ENCODE results near the gene CRELD2.

The CRELD2 gene

DNA sequence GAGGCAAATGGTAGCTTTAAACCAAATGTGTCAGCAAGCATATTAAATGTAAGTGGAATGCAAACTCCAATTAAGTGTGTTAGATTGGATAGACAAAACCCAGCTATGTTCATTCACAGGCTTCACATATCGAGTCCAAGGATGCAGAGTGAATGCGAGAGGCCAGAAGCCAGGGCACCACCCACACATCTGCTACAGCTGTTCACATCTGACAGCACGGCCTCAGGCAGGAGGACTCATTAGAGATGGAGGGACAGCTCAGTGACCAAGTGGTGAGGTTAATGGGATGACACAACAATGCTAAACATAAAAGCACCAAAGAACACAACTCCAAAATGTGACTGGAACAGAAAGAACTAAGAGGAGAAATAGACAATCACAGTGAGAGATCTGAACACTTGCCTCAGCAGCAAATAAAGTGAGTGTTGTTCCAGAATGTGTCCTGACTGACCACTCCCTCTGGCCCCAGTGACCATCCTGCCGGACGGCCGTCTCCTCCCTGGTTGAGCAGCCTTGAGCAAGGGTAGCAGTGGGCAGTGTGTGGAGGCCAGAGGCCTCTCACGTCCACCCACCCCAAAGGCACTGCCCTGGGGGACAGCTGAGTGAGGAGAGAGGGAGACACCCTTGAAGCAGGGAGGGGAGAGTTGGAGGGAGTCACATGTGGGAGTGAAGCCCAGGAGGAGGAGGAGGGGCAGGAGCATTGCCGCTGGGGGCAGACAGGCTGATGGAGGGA lies 23.9 kb upstream of the CRELD2 start:
- no peaks in the 10 kb centered on the region for H3K4me1 ChIP-seq (ENCODE audit: control insufficient read depth in 2 of 2, insufficient read depth in 1 of 2, low read depth in 1 of 2, low read length in 2 of 2)
- no peak overlapping the region for H4K91ac ChIP-seq (ENCODE audit: low read depth, low read length, poor library complexity)
- H3K4ac ChIP-seq (ENCODE audit: low read length): no peak overlapping the region
- peaks cover 11 to 55% of the 10 kb centered on the region in 2 donors for H3K36me3 ChIP-seq (replicated peaks in 1 of 2; ENCODE audit: control insufficient read depth in 2 of 2, insufficient read depth in 2 of 2, low read length in 2 of 2)
- no CpG with 5 or more reads among the region's 8 CpGs for WGBS, 2 donors (ENCODE audit: extremely low coverage in 2 of 2, insufficient read length in 2 of 2, insufficient replicate concordance in 1 of 2)
- H2BK5ac ChIP-seq (ENCODE audit: low read length): no peak overlapping the region
- no peak overlapping the region for H2AFZ ChIP-seq (ENCODE audit: low read length)
- H3K9ac ChIP-seq (ENCODE audit: low read depth, low read length, poor library complexity): no peak overlapping the region
- no peak overlapping the region for H4K8ac ChIP-seq (ENCODE audit: low read depth, low read length)
- H3K79me1 ChIP-seq (ENCODE audit: low read depth, low read length): peaks cover 3% of the 10 kb centered on the region
- peaks cover 25 to 39% of the 10 kb centered on the region in 2 donors for H3K9me3 ChIP-seq (replicated peaks in 1 of 2; ENCODE audit: control insufficient read depth in 2 of 2, insufficient read depth in 1 of 2, low read depth in 1 of 2, low read length in 2 of 2)
- H2AK5ac ChIP-seq (ENCODE audit: low read depth, low read length): no peak overlapping the region
- no peaks in the 10 kb centered on the region for H3K27me3 ChIP-seq (ENCODE audit: control insufficient read depth in 3 of 3, insufficient read depth in 3 of 3, low read depth in 1 of 3, low read length in 3 of 3)
- no peak overlapping the region for H3K27ac ChIP-seq (replicated peaks; ENCODE audit: low read length)
- no peak overlapping the region for H2BK120ac ChIP-seq (ENCODE audit: low read depth, low read length)
- H3K18ac ChIP-seq (ENCODE audit: low read length): no peak overlapping the region
- no peak overlapping the region for H3K14ac ChIP-seq (ENCODE audit: low read length)
- no peak overlapping the region for H3K4me2 ChIP-seq (ENCODE audit: insufficient read depth, low read length, poor library complexity, severe bottlenecking)
- peak overlapping the region in 1 of 2 donors; percentile 57 for H3K4me3 ChIP-seq (ENCODE audit: low read length in 2 of 2)
- DNase-seq (ENCODE audit: low spot score): no peak
- no peak overlapping the region for H2BK15ac ChIP-seq (ENCODE audit: low read length)
- peak overlapping the region; percentile 21 for H3K23ac ChIP-seq (ENCODE audit: low read depth, low read length, poor library complexity)
- H2BK12ac ChIP-seq (ENCODE audit: low read length): no peak overlapping the region

DNA sequence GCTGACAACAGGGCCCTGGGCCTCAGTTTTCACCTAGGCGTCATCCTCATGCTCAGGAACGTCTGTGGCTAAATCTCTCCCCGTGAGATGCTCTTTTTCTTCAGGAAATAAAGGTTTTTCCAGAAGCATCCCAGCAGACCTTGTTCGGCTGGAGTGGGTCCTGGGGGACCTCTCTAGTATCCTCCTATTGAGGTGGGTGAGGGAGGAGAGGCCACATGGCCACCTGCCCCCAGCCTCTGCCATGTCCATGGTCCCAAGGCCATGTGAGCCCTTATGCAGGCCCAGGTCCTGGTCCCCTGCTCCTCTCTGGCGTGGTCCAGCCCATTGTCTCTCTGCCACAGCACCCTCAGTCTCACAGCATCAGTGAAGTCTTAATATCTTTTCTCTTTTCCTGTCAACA lies 22.2 kb upstream of the CRELD2 start:
- no peak overlapping the region for H3K4me3 ChIP-seq (ENCODE audit: low read length in 2 of 2)
- H3K27ac ChIP-seq (replicated peaks; ENCODE audit: low read length): no peak overlapping the region
- WGBS, 2 donors (ENCODE audit: extremely low coverage in 2 of 2, insufficient read length in 2 of 2, insufficient replicate concordance in 1 of 2): no CpG with 5 or more reads among the region's 5 CpGs
- no peak overlapping the region for H3K14ac ChIP-seq (ENCODE audit: low read length)
- H3K9me3 ChIP-seq (replicated peaks in 1 of 2; ENCODE audit: control insufficient read depth in 2 of 2, insufficient read depth in 1 of 2, low read depth in 1 of 2, low read length in 2 of 2): peaks cover 18 to 22% of the 10 kb centered on the region in 2 donors
- H3K4ac ChIP-seq (ENCODE audit: low read length): no peak overlapping the region
- H2BK120ac ChIP-seq (ENCODE audit: low read depth, low read length): no peak overlapping the region
- no peak overlapping the region for H2BK5ac ChIP-seq (ENCODE audit: low read length)
- DNase-seq (ENCODE audit: low spot score): no peak
- no peak overlapping the region for H3K4me2 ChIP-seq (ENCODE audit: insufficient read depth, low read length, poor library complexity, severe bottlenecking)
- H2AK5ac ChIP-seq (ENCODE audit: low read depth, low read length): no peak overlapping the region
- H3K27me3 ChIP-seq (ENCODE audit: control insufficient read depth in 3 of 3, insufficient read depth in 3 of 3, low read depth in 1 of 3, low read length in 3 of 3): no peaks in the 10 kb centered on the region
- H3K23ac ChIP-seq (ENCODE audit: low read depth, low read length, poor library complexity): no peak overlapping the region
- H2BK15ac ChIP-seq (ENCODE audit: low read length): no peak overlapping the region
- no peak overlapping the region for H3K9ac ChIP-seq (ENCODE audit: low read depth, low read length, poor library complexity)
- no peak overlapping the region for H3K18ac ChIP-seq (ENCODE audit: low read length)
- no peak overlapping the region for H4K8ac ChIP-seq (ENCODE audit: low read depth, low read length)
- H3K4me1 ChIP-seq (ENCODE audit: control insufficient read depth in 2 of 2, insufficient read depth in 1 of 2, low read depth in 1 of 2, low read length in 2 of 2): no peaks in the 10 kb centered on the region
- H2BK12ac ChIP-seq (ENCODE audit: low read length): no peak overlapping the region
- no peak overlapping the region for H4K91ac ChIP-seq (ENCODE audit: low read depth, low read length, poor library complexity)
- H2AFZ ChIP-seq (ENCODE audit: low read length): no peak overlapping the region
- H3K36me3 ChIP-seq (replicated peaks in 1 of 2; ENCODE audit: control insufficient read depth in 2 of 2, insufficient read depth in 2 of 2, low read length in 2 of 2): peaks cover 10 to 54% of the 10 kb centered on the region in 2 donors
- H3K79me1 ChIP-seq (ENCODE audit: low read depth, low read length): no peaks in the 10 kb centered on the region

- no peak overlapping the region for H2AK5ac ChIP-seq (ENCODE audit: low read depth, low read length)
- no peaks in the 10 kb centered on the region for H3K79me1 ChIP-seq (ENCODE audit: low read depth, low read length)
- H3K9ac ChIP-seq (ENCODE audit: low read depth, low read length, poor library complexity): no peak overlapping the region
- H2BK120ac ChIP-seq (ENCODE audit: low read depth, low read length): no peak overlapping the region
- peaks cover 16 to 23% of the 10 kb centered on the region in 2 donors for H3K9me3 ChIP-seq (replicated peaks in 1 of 2; ENCODE audit: control insufficient read depth in 2 of 2, insufficient read depth in 1 of 2, low read depth in 1 of 2, low read length in 2 of 2)
- H3K4ac ChIP-seq (ENCODE audit: low read length): no peak overlapping the region
- no peaks in the 10 kb centered on the region for H3K27me3 ChIP-seq (ENCODE audit: control insufficient read depth in 3 of 3, insufficient read depth in 3 of 3, low read depth in 1 of 3, low read length in 3 of 3)
- no peak overlapping the region for H3K23ac ChIP-seq (ENCODE audit: low read depth, low read length, poor library complexity)
- H3K4me2 ChIP-seq (ENCODE audit: insufficient read depth, low read length, poor library complexity, severe bottlenecking): no peak overlapping the region
- H2AFZ ChIP-seq (ENCODE audit: low read length): no peak overlapping the region
- H3K27ac ChIP-seq (replicated peaks; ENCODE audit: low read length): no peak overlapping the region
- H4K91ac ChIP-seq (ENCODE audit: low read depth, low read length, poor library complexity): no peak overlapping the region
- H3K14ac ChIP-seq (ENCODE audit: low read length): no peak overlapping the region
- no peak overlapping the region for H3K4me3 ChIP-seq (ENCODE audit: low read length in 2 of 2)
- no peak overlapping the region for H2BK12ac ChIP-seq (ENCODE audit: low read length)
- peaks cover 18 to 56% of the 10 kb centered on the region in 2 donors for H3K36me3 ChIP-seq (replicated peaks in 1 of 2; ENCODE audit: control insufficient read depth in 2 of 2, insufficient read depth in 2 of 2, low read length in 2 of 2)
- H4K8ac ChIP-seq (ENCODE audit: low read depth, low read length): no peak overlapping the region
- H3K4me1 ChIP-seq (ENCODE audit: control insufficient read depth in 2 of 2, insufficient read depth in 1 of 2, low read depth in 1 of 2, low read length in 2 of 2): peaks cover 0 to 5% of the 10 kb centered on the region in 2 donors
- no peak overlapping the region for H3K18ac ChIP-seq (ENCODE audit: low read length)
- no peak overlapping the region for H2BK5ac ChIP-seq (ENCODE audit: low read length)
- no peak for DNase-seq (ENCODE audit: low spot score)
- whole genome bisulfite sequencing, 2 donors (ENCODE audit: extremely low coverage in 2 of 2, insufficient read length in 2 of 2, insufficient replicate concordance in 1 of 2): no CpG with 5 or more reads among the region's 8 CpGs
- H2BK15ac ChIP-seq (ENCODE audit: low read length): no peak overlapping the region
Measured at GRCh38 chr22:49897015-49897684, 21.3 kb upstream of the CRELD2 start.

- Histone ChIP-seq H2AFZ (ENCODE audit: low read length) (no peak overlapping the region), H3K9ac (ENCODE audit: low read depth, low read length, poor library complexity) (no peak overlapping the region), H3K18ac (ENCODE audit: low read length) (no peak overlapping the region), H4K8ac (ENCODE audit: low read depth, low read length) (no peak overlapping the region), H3K27ac (replicated peaks; ENCODE audit: low read length) (no peak overlapping the region), H3K79me1 (ENCODE audit: low read depth, low read length) (no peaks in the 10 kb centered on the region), H3K4me2 (ENCODE audit: insufficient read depth, low read length, poor library complexity, severe bottlenecking) (no peak overlapping the region), H3K14ac (ENCODE audit: low read length) (no peak overlapping the region), H3K4me1 (ENCODE audit: control insufficient read depth in 2 of 2, insufficient read depth in 1 of 2, low read depth in 1 of 2, low read length in 2 of 2) (peaks cover 0 to 5% of the 10 kb centered on the region in 2 donors), H3K4ac (ENCODE audit: low read length) (no peak overlapping the region), H4K91ac (ENCODE audit: low read depth, low read length, poor library complexity) (no peak overlapping the region), H3K9me3 (replicated peaks in 1 of 2; ENCODE audit: control insufficient read depth in 2 of 2, insufficient read depth in 1 of 2, low read depth in 1 of 2, low read length in 2 of 2) (peaks cover 4 to 16% of the 10 kb centered on the region in 2 donors), H2BK15ac (ENCODE audit: low read length) (no peak overlapping the region), H3K36me3 (replicated peaks in 1 of 2; ENCODE audit: control insufficient read depth in 2 of 2, insufficient read depth in 2 of 2, low read length in 2 of 2) (peaks cover 25 to 71% of the 10 kb centered on the region in 2 donors), H3K23ac (ENCODE audit: low read depth, low read length, poor library complexity) (no peak overlapping the region), H2AK5ac (ENCODE audit: low read depth, low read length) (no peak overlapping the region), H2BK12ac (ENCODE audit: low read length) (no peak overlapping the region), H2BK120ac (ENCODE audit: low read depth, low read length) (no peak overlapping the region), H3K27me3 (ENCODE audit: control insufficient read depth in 3 of 3, insufficient read depth in 3 of 3, low read depth in 1 of 3, low read length in 3 of 3) (no peaks in the 10 kb centered on the region), H3K4me3 (ENCODE audit: low read length in 2 of 2) (no peak overlapping the region), H2BK5ac (ENCODE audit: low read length) (no peak overlapping the region)
- DNase-seq (ENCODE audit: low spot score): no peak
- WGBS, 2 donors (ENCODE audit: extremely low coverage in 2 of 2, insufficient read length in 2 of 2, insufficient replicate concordance in 1 of 2): no CpG with 5 or more reads among the region's 6 CpGs
Measured at GRCh38 chr22:49899530-49899929, 18.9 kb upstream of the CRELD2 start.
